ENCODE data around the gene IL21R.
"Not testable (repeated sequence)": the region's sequence is repeated elsewhere in the genome, so short reads cannot be mapped to it uniquely, and the experiment has no call there.

Gene IL21R

GRCh38 chr16:27444015-27444414, 42.0 kb downstream of the IL21R start:
- no peak for DNase-seq (ENCODE audit: low read depth, low spot score)

GRCh38 chr16:27444470-27444869, 42.5 kb downstream of the IL21R start:
- DNase-seq (ENCODE audit: low read depth, low spot score): no peak

- no peak for DNase-seq (ENCODE audit: low read depth, low spot score)
Measured at GRCh38 chr16:27445502-27446175, 43.7 kb downstream of the IL21R start.

GRCh38 chr16:27446721-27447120, 44.7 kb downstream of the IL21R start:
- DNase-seq (ENCODE audit: low read depth, low spot score): no peak

- DNase-seq (ENCODE audit: low read depth, low spot score): no peak
Measured at GRCh38 chr16:27447301-27447700, 45.3 kb downstream of the IL21R start.

GRCh38 chr16:27448532-27449433, 46.8 kb downstream of the IL21R start:
- no peak for DNase-seq (ENCODE audit: low read depth, low spot score)

- peak; percentile 54 for DNase-seq (ENCODE audit: low read depth, low spot score)
Measured at GRCh38 chr16:27449434-27450195, 47.6 kb downstream of the IL21R start.

GRCh38 chr16:27450196-27450549, 48.2 kb downstream of the IL21R start:
- no peak for DNase-seq (ENCODE audit: low read depth, low spot score)

- no peak for DNase-seq (ENCODE audit: low read depth, low spot score)
Measured at GRCh38 chr16:27452569-27453493, 50.9 kb downstream of the IL21R start.

- DNase-seq (ENCODE audit: low read depth, low spot score): no peak
Measured at GRCh38 chr16:27453494-27453825, 51.5 kb downstream of the IL21R start.

GRCh38 chr16:27455700-27456099, 53.7 kb downstream of the IL21R start:
- DNase-seq (ENCODE audit: low read depth, low spot score): no peak

- not testable (repeated sequence) for DNase-seq (ENCODE audit: low read depth, low spot score)
Measured at GRCh38 chr16:27457605-27457900, 55.6 kb downstream of the IL21R start.

GRCh38 chr16:27458258-27458657, 56.3 kb downstream of the IL21R start:
- DNase-seq (ENCODE audit: low read depth, low spot score): no peak

GRCh38 chr16:27458987-27459688, 57.2 kb downstream of the IL21R start:
- DNase-seq (ENCODE audit: low read depth, low spot score): no peak

- DNase-seq (ENCODE audit: low read depth, low spot score): no peak
Measured at GRCh38 chr16:27460213-27460612, 58.2 kb downstream of the IL21R start.

- no peak for DNase-seq (ENCODE audit: low read depth, low spot score)
Measured at GRCh38 chr16:27460663-27461482, 58.9 kb downstream of the IL21R start.

- no peak for DNase-seq (ENCODE audit: low read depth, low spot score)
Measured at GRCh38 chr16:27461483-27462171, 59.7 kb downstream of the IL21R start.

GRCh38 chr16:27462200-27462845, 60.3 kb downstream of the IL21R start:
- no peak for DNase-seq (ENCODE audit: low read depth, low spot score)
